ENCODE data around the gene ANAPC13.

Gene ANAPC13

GRCh38 chr3:134522541-134522940, 36.8 kb upstream of the ANAPC13 start:
- Histone ChIP-seq H2BK12ac (ENCODE audit: low read length) (no peak overlapping the region), H2AFZ (ENCODE audit: low read length) (no peak overlapping the region), H3K79me1 (ENCODE audit: low read depth, low read length) (peaks cover 3% of the 10 kb centered on the region), H3K4me1 (ENCODE audit: control insufficient read depth in 2 of 2, insufficient read depth in 1 of 2, low read depth in 1 of 2, low read length in 2 of 2) (no peaks in the 10 kb centered on the region), H2AK5ac (ENCODE audit: low read depth, low read length) (no peak overlapping the region), H2BK120ac (ENCODE audit: low read depth, low read length) (no peak overlapping the region), H3K27ac (replicated peaks; ENCODE audit: low read length) (no peak overlapping the region), H3K14ac (ENCODE audit: low read length) (no peak overlapping the region), H3K4me3 (ENCODE audit: low read length in 2 of 2) (no peak overlapping the region), H3K4me2 (ENCODE audit: insufficient read depth, low read length, poor library complexity, severe bottlenecking) (no peak overlapping the region), H4K91ac (ENCODE audit: low read depth, low read length, poor library complexity) (no peak overlapping the region), H3K4ac (ENCODE audit: low read length) (no peak overlapping the region), H3K36me3 (replicated peaks in 1 of 2; ENCODE audit: control insufficient read depth in 2 of 2, insufficient read depth in 2 of 2, low read length in 2 of 2) (peaks cover 0 to 3% of the 10 kb centered on the region in 2 donors), H2BK15ac (ENCODE audit: low read length) (no peak overlapping the region), H3K23ac (ENCODE audit: low read depth, low read length, poor library complexity) (no peak overlapping the region), H3K9me3 (replicated peaks in 1 of 2; ENCODE audit: control insufficient read depth in 2 of 2, insufficient read depth in 1 of 2, low read depth in 1 of 2, low read length in 2 of 2) (peaks cover 4 to 29% of the 10 kb centered on the region in 2 donors), H4K8ac (ENCODE audit: low read depth, low read length) (no peak overlapping the region), H2BK5ac (ENCODE audit: low read length) (no peak overlapping the region), H3K27me3 (ENCODE audit: control insufficient read depth in 3 of 3, insufficient read depth in 3 of 3, low read depth in 1 of 3, low read length in 3 of 3) (no peaks in the 10 kb centered on the region), H3K9ac (ENCODE audit: low read depth, low read length, poor library complexity) (no peak overlapping the region), H3K18ac (ENCODE audit: low read length) (no peak overlapping the region)
- DNase-seq (ENCODE audit: low spot score) = no peak
- no CpG with 5 or more reads among the region's 6 CpGs for WGBS, 2 donors (ENCODE audit: extremely low coverage in 2 of 2, insufficient read length in 2 of 2, insufficient replicate concordance in 1 of 2)

GRCh38 chr3:134517791-134518190, 32.0 kb upstream of the ANAPC13 start:
- Histone ChIP-seq H2BK5ac (ENCODE audit: low read length) (no peak overlapping the region), H3K14ac (ENCODE audit: low read length) (no peak overlapping the region), H3K4me2 (ENCODE audit: insufficient read depth, low read length, poor library complexity, severe bottlenecking) (no peak overlapping the region), H3K27me3 (ENCODE audit: control insufficient read depth in 3 of 3, insufficient read depth in 3 of 3, low read depth in 1 of 3, low read length in 3 of 3) (no peaks in the 10 kb centered on the region), H3K4me3 (ENCODE audit: low read length in 2 of 2) (no peak overlapping the region), H2AFZ (ENCODE audit: low read length) (no peak overlapping the region), H3K4me1 (ENCODE audit: control insufficient read depth in 2 of 2, insufficient read depth in 1 of 2, low read depth in 1 of 2, low read length in 2 of 2) (peaks cover 0 to 2% of the 10 kb centered on the region in 2 donors), H4K8ac (ENCODE audit: low read depth, low read length) (no peak overlapping the region), H2BK12ac (ENCODE audit: low read length) (no peak overlapping the region), H2BK15ac (ENCODE audit: low read length) (no peak overlapping the region), H3K9ac (ENCODE audit: low read depth, low read length, poor library complexity) (no peak overlapping the region), H3K9me3 (replicated peaks in 1 of 2; ENCODE audit: control insufficient read depth in 2 of 2, insufficient read depth in 1 of 2, low read depth in 1 of 2, low read length in 2 of 2) (peaks cover 4 to 20% of the 10 kb centered on the region in 2 donors), H2BK120ac (ENCODE audit: low read depth, low read length) (no peak overlapping the region), H3K36me3 (replicated peaks in 1 of 2; ENCODE audit: control insufficient read depth in 2 of 2, insufficient read depth in 2 of 2, low read length in 2 of 2) (peaks cover 0 to 11% of the 10 kb centered on the region in 2 donors), H3K18ac (ENCODE audit: low read length) (no peak overlapping the region), H3K4ac (ENCODE audit: low read length) (no peak overlapping the region), H4K91ac (ENCODE audit: low read depth, low read length, poor library complexity) (no peak overlapping the region), H3K27ac (replicated peaks; ENCODE audit: low read length) (no peak overlapping the region), H3K23ac (ENCODE audit: low read depth, low read length, poor library complexity) (no peak overlapping the region), H3K79me1 (ENCODE audit: low read depth, low read length) (no peaks in the 10 kb centered on the region), H2AK5ac (ENCODE audit: low read depth, low read length) (no peak overlapping the region)
- DNase-seq (ENCODE audit: low spot score) = no peak

- DNase-seq (ENCODE audit: low spot score) = no peak
- Histone ChIP-seq H3K18ac (ENCODE audit: low read length) (no peak overlapping the region), H3K79me1 (ENCODE audit: low read depth, low read length) (no peaks in the 10 kb centered on the region)
Measured at GRCh38 chr3:134516905-134517304, 31.1 kb upstream of the ANAPC13 start.

GRCh38 chr3:134511500-134511899, 25.7 kb upstream of the ANAPC13 start:
- Histone ChIP-seq H3K4me1 (ENCODE audit: control insufficient read depth in 2 of 2, insufficient read depth in 1 of 2, low read depth in 1 of 2, low read length in 2 of 2) (peaks cover 0 to 2% of the 10 kb centered on the region in 2 donors), H3K4me3 (ENCODE audit: low read length in 2 of 2) (no peak overlapping the region), H3K4me2 (ENCODE audit: insufficient read depth, low read length, poor library complexity, severe bottlenecking) (no peak overlapping the region), H3K36me3 (replicated peaks in 1 of 2; ENCODE audit: control insufficient read depth in 2 of 2, insufficient read depth in 2 of 2, low read length in 2 of 2) (peaks cover 3 to 61% of the 10 kb centered on the region in 2 donors), H2BK15ac (ENCODE audit: low read length) (no peak overlapping the region), H4K91ac (ENCODE audit: low read depth, low read length, poor library complexity) (no peak overlapping the region), H3K79me1 (ENCODE audit: low read depth, low read length) (no peaks in the 10 kb centered on the region), H2BK5ac (ENCODE audit: low read length) (no peak overlapping the region), H2AFZ (ENCODE audit: low read length) (no peak overlapping the region), H2BK120ac (ENCODE audit: low read depth, low read length) (no peak overlapping the region), H3K23ac (ENCODE audit: low read depth, low read length, poor library complexity) (no peak overlapping the region), H3K9ac (ENCODE audit: low read depth, low read length, poor library complexity) (no peak overlapping the region), H4K8ac (ENCODE audit: low read depth, low read length) (no peak overlapping the region), H3K14ac (ENCODE audit: low read length) (no peak overlapping the region), H2AK5ac (ENCODE audit: low read depth, low read length) (no peak overlapping the region), H2BK12ac (ENCODE audit: low read length) (no peak overlapping the region), H3K27me3 (ENCODE audit: control insufficient read depth in 3 of 3, insufficient read depth in 3 of 3, low read depth in 1 of 3, low read length in 3 of 3) (no peaks in the 10 kb centered on the region), H3K4ac (ENCODE audit: low read length) (no peak overlapping the region), H3K18ac (ENCODE audit: low read length) (no peak overlapping the region), H3K27ac (replicated peaks; ENCODE audit: low read length) (no peak overlapping the region), H3K9me3 (replicated peaks in 1 of 2; ENCODE audit: control insufficient read depth in 2 of 2, insufficient read depth in 1 of 2, low read depth in 1 of 2, low read length in 2 of 2) (peaks cover 2 to 11% of the 10 kb centered on the region in 2 donors)
- no peak for DNase-seq (ENCODE audit: low spot score)
- WGBS, 2 donors (ENCODE audit: extremely low coverage in 2 of 2, insufficient read length in 2 of 2, insufficient replicate concordance in 1 of 2) = no CpG with 5 or more reads among the region's 2 CpGs

More at GRCh38 chr3:134516905-134517304, 31.1 kb upstream of the ANAPC13 start:
- no CpG with 5 or more reads among the region's 3 CpGs for WGBS, 2 donors (ENCODE audit: extremely low coverage in 2 of 2, insufficient read length in 2 of 2, insufficient replicate concordance in 1 of 2)
- Histone ChIP-seq H2AK5ac (ENCODE audit: low read depth, low read length) (no peak overlapping the region), H2AFZ (ENCODE audit: low read length) (no peak overlapping the region), H3K4ac (ENCODE audit: low read length) (no peak overlapping the region), H3K4me3 (ENCODE audit: low read length in 2 of 2) (no peak overlapping the region), H3K27me3 (ENCODE audit: control insufficient read depth in 3 of 3, insufficient read depth in 3 of 3, low read depth in 1 of 3, low read length in 3 of 3) (no peaks in the 10 kb centered on the region), H3K14ac (ENCODE audit: low read length) (no peak overlapping the region), H3K9ac (ENCODE audit: low read depth, low read length, poor library complexity) (no peak overlapping the region), H3K9me3 (replicated peaks in 1 of 2; ENCODE audit: control insufficient read depth in 2 of 2, insufficient read depth in 1 of 2, low read depth in 1 of 2, low read length in 2 of 2) (peaks cover 0 to 16% of the 10 kb centered on the region in 2 donors), H2BK5ac (ENCODE audit: low read length) (no peak overlapping the region), H2BK12ac (ENCODE audit: low read length) (no peak overlapping the region), H3K27ac (replicated peaks; ENCODE audit: low read length) (no peak overlapping the region), H2BK120ac (ENCODE audit: low read depth, low read length) (no peak overlapping the region), H3K36me3 (replicated peaks in 1 of 2; ENCODE audit: control insufficient read depth in 2 of 2, insufficient read depth in 2 of 2, low read length in 2 of 2) (peaks cover 0 to 16% of the 10 kb centered on the region in 2 donors), H4K8ac (ENCODE audit: low read depth, low read length) (no peak overlapping the region), H4K91ac (ENCODE audit: low read depth, low read length, poor library complexity) (no peak overlapping the region), H3K23ac (ENCODE audit: low read depth, low read length, poor library complexity) (no peak overlapping the region), H2BK15ac (ENCODE audit: low read length) (no peak overlapping the region), H3K4me1 (ENCODE audit: control insufficient read depth in 2 of 2, insufficient read depth in 1 of 2, low read depth in 1 of 2, low read length in 2 of 2) (peaks cover 0 to 2% of the 10 kb centered on the region in 2 donors), H3K4me2 (ENCODE audit: insufficient read depth, low read length, poor library complexity, severe bottlenecking) (no peak overlapping the region)

All from neuronal stem cell (in vitro differentiated cells).